ENCODE measurements around the gene NT5M.

GRCh38 chr17:17387017-17387497 lies 83.9 kb downstream of the NT5M start:
- no peak for TF ChIP-seq EZH2 (IDR thresholded peaks at IDR 0.05)
- TF ChIP-seq, protein P1, sequence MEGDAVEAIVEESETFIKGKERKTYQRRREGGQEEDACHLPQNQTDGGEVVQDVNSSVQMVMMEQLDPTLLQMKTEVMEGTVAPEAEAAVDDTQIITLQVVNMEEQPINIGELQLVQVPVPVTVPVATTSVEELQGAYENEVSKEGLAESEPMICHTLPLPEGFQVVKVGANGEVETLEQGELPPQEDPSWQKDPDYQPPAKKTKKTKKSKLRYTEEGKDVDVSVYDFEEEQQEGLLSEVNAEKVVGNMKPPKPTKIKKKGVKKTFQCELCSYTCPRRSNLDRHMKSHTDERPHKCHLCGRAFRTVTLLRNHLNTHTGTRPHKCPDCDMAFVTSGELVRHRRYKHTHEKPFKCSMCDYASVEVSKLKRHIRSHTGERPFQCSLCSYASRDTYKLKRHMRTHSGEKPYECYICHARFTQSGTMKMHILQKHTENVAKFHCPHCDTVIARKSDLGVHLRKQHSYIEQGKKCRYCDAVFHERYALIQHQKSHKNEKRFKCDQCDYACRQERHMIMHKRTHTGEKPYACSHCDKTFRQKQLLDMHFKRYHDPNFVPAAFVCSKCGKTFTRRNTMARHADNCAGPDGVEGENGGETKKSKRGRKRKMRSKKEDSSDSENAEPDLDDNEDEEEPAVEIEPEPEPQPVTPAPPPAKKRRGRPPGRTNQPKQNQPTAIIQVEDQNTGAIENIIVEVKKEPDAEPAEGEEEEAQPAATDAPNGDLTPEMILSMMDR (IDR thresholded peaks at IDR 0.05): no peak
